GM23338 (cell line): Measurements from ENCODE around the gene SLC6A3. TPM values are rescaled to one million over a fixed set of nuclear protein-coding genes. Genes with fewer than 3 reads are reported as not detected.

Source experiments
- ATAC-seq: fragments of 200-7000 bp; cut with Tn5 transposase; 3 replicates; pipeline ENCODE4 v1.9.1; 2020
- DNase-seq: peaks from one replicate; pipeline ENCODE4 v3.0.0-alpha.2; 2015; ENCODE audit warnings: low spot score
- H2AFZ ChIP-seq: fragments of 200-600 bp; sonication (generic); 2 replicates; pipeline ENCODE4 v1.8.0; 2016; ENCODE audit warnings: antibody characterized with exemption, mild to moderate bottlenecking, moderate library complexity
- H3F3A ChIP-seq: fragments of 200-600 bp; sonication (generic); replicated peaks from 2 replicates; pipeline ENCODE4 v1.8.0; 2017; ENCODE audit warnings: antibody characterized with exemption, mixed run types, low read depth
- H3K27ac ChIP-seq: fragments of 200-600 bp; sonication (generic); 2 replicates; pipeline ENCODE4 v1.6.1; 2016; ENCODE audit warnings: low read depth
- H3K27me3 ChIP-seq: fragments of 200-600 bp; sonication (generic); 2 replicates; pipeline ENCODE4 v1.8.0; 2016; ENCODE audit warnings: mild to moderate bottlenecking, mixed run types, moderate library complexity; ENCODE audit not compliant: insufficient read depth
- H3K36me3 ChIP-seq: fragments of 200-600 bp; sonication (generic); 2 replicates; pipeline ENCODE4 v1.8.0; 2016; ENCODE audit warnings: mild to moderate bottlenecking; ENCODE audit not compliant: insufficient read depth
- H3K4me1 ChIP-seq: fragments of 200-600 bp; sonication (generic); 2 replicates; pipeline ENCODE4 v1.8.0; 2016; ENCODE audit warnings: mild to moderate bottlenecking, moderate library complexity; ENCODE audit not compliant: insufficient read depth
- H3K4me2 ChIP-seq: fragments of 200-600 bp; sonication (generic); 2 replicates; pipeline ENCODE4 v1.7.1; 2017; ENCODE audit warnings: mixed run types
- H3K4me3 ChIP-seq: fragments of 200-600 bp; sonication (generic); 2 replicates; pipeline ENCODE4 v1.6.1; 2016; ENCODE audit warnings: mixed run types
- H3K79me2 ChIP-seq: fragments of 200-600 bp; sonication (generic); replicated peaks from 2 replicates; pipeline ENCODE4 v1.8.0; 2017; ENCODE audit warnings: mild to moderate bottlenecking; ENCODE audit not compliant: insufficient read depth
- H3K9me2 ChIP-seq: fragments of 200-600 bp; sonication (generic); 2 replicates; pipeline ENCODE4 v1.8.0; 2017; ENCODE audit not compliant: insufficient read depth
- H4K20me1 ChIP-seq: fragments of 200-600 bp; sonication (generic); replicated peaks from 2 replicates; pipeline ENCODE4 v1.8.0; 2017; ENCODE audit warnings: mild to moderate bottlenecking; ENCODE audit not compliant: insufficient read depth
- H3K27ac Mint-ChIP-seq: 2 replicates; pipeline ENCODE4 v1.8.0; 2020; ENCODE audit warnings: inconsistent platforms, mild to moderate bottlenecking, moderate library complexity, mixed read lengths
- H3K27me3 Mint-ChIP-seq: 3 replicates; pipeline ENCODE4 v1.8.0; 2022; ENCODE audit warnings: low read depth, mild to moderate bottlenecking, moderate library complexity, mixed read lengths, inconsistent platforms; ENCODE audit not compliant: insufficient read depth, poor library complexity
- H3K36me3 Mint-ChIP-seq: 3 replicates; pipeline ENCODE4 v1.8.0; 2021; ENCODE audit warnings: low read depth, mild to moderate bottlenecking, inconsistent platforms, moderate library complexity, mixed read lengths
- H3K4me1 Mint-ChIP-seq: 3 replicates; pipeline ENCODE4 v1.8.0; 2020; ENCODE audit warnings: mild to moderate bottlenecking, inconsistent platforms, mixed read lengths
- H3K4me3 Mint-ChIP-seq: 3 replicates; pipeline ENCODE4 v1.8.0; 2021; ENCODE audit warnings: moderate library complexity, mild to moderate bottlenecking, inconsistent platforms, mixed read lengths
- H3K9me3 Mint-ChIP-seq: 3 replicates; pipeline ENCODE4 v1.8.0; 2020; ENCODE audit warnings: moderate library complexity, mild to moderate bottlenecking, inconsistent platforms, mixed read lengths
- CREB1 ChIP-seq: fragments of 250-450 bp; sonication (Bioruptor Pico); IDR thresholded peaks from 2 replicates; pipeline ENCODE4 v1.5.0; 2020; ENCODE audit warnings: low read depth, mild to moderate bottlenecking, moderate library complexity
- ETS1 ChIP-seq: IDR thresholded peaks from 2 replicates; pipeline ENCODE4 v1.6.1; 2016; ENCODE audit warnings: antibody characterized with exemption
- EZH2 ChIP-seq: fragments of 200-600 bp; sonication (generic); IDR thresholded peaks from one replicate; pipeline ENCODE4 v1.8.0; 2017; ENCODE audit warnings: antibody characterized with exemption, mild to moderate bottlenecking, low read depth; ENCODE audit not compliant: unreplicated experiment
- JUNB ChIP-seq: IDR thresholded peaks from one replicate; pipeline ENCODE4 v1.6.1; 2016; ENCODE audit warnings: antibody characterized with exemption; ENCODE audit not compliant: unreplicated experiment
- POLR2AphosphoS5 ChIP-seq: IDR thresholded peaks from 2 replicates; pipeline ENCODE4 v1.6.1; 2016; ENCODE audit warnings: antibody characterized with exemption, low read depth
- REST ChIP-seq: IDR thresholded peaks from one replicate; pipeline ENCODE4 v1.6.1; 2018; ENCODE audit warnings: antibody characterized with exemption; ENCODE audit not compliant: unreplicated experiment
- ZNF114 ChIP-seq: fragments of 250-450 bp; sonication (Bioruptor Pico); IDR thresholded peaks from 2 replicates; pipeline ENCODE4 v1.5.0; 2020; ENCODE audit warnings: mild to moderate bottlenecking, moderate library complexity
- ZNF331 ChIP-seq: fragments of 250-450 bp; sonication (Bioruptor Pico); IDR thresholded peaks from 2 replicates; pipeline ENCODE4 v1.5.0; 2020; ENCODE audit warnings: low read depth, mild to moderate bottlenecking, moderate library complexity
- polyA plus RNA-seq: library from polyadenylated mRNA; unstranded; fragments of >200 nt; fragmentation: Nextera tagmentation; extraction: Ambion mirVana; gene quantifications from 2 replicates; pipeline ENCODE4 v1.2.1, GENCODE V29; 2016
- total RNA-seq: library from RNA; depleted of rRNA; stranded (reverse); fragments of >200 nt; shearing (Covaris generic); gene quantifications from 2 replicates; pipeline ENCODE4 v1.2.3, GENCODE V29; 2014

The SLC6A3 gene
- total and polyA plus RNA-seq, 2 experiments from 2014 or later: 0.76 to 1.0 TPM

GRCh38 chr5:1420211-1421195 lies 24.7 kb downstream of the SLC6A3 start:
- TF ChIP-seq ZNF331 (CRISPR knock-in tag): no peak
- TF ChIP-seq REST: no peak
- TF ChIP-seq CREB1 (CRISPR knock-in tag): no peak
- no peak for TF ChIP-seq ETS1

GRCh38 chr5:1419476-1420210 lies 25.6 kb downstream of the SLC6A3 start:
- ATAC-seq: no peak
- no peaks in the 10 kb centered on the region for H3K36me3 ChIP-seq
- Mint-ChIP-seq H3K27me3 (peaks cover 15% of the 10 kb centered on the region), H3K36me3 (no peaks in the 10 kb centered on the region; the same call in 2 of the 3 replicates), H3K27ac (no peak overlapping the region), H3K4me3 (no peak overlapping the region), H3K4me1 (no peaks in the 10 kb centered on the region; the same call in 2 of the 3 replicates), H3K9me3 (peaks cover 12% of the 10 kb centered on the region)
- no peaks in the 10 kb centered on the region for H3K9me2 ChIP-seq
- H2AFZ ChIP-seq: no peak overlapping the region
- H3K27me3 ChIP-seq: no peaks in the 10 kb centered on the region
- H3K4me3 ChIP-seq: no peak overlapping the region
- H3K4me1 ChIP-seq: no peaks in the 10 kb centered on the region
- H4K20me1 ChIP-seq: no peaks in the 10 kb centered on the region
- DNase-seq: no peak
- H3K27ac ChIP-seq: no peak overlapping the region
- no peaks in the 10 kb centered on the region for H3F3A ChIP-seq
- H3K4me2 ChIP-seq: no peak overlapping the region
- no peaks in the 10 kb centered on the region for H3K79me2 ChIP-seq
- no peak for TF ChIP-seq JUNB
- TF ChIP-seq ZNF114: no peak
- no peak for TF ChIP-seq POLR2AphosphoS5
- TF ChIP-seq REST: no peak
- no peak for TF ChIP-seq ETS1
- TF ChIP-seq EZH2: no peak

More at GRCh38 chr5:1420211-1421195, 24.7 kb downstream of the SLC6A3 start:
- no peaks in the 10 kb centered on the region; the same call in 2 of the 3 replicates for H3K4me1 Mint-ChIP-seq
- no peaks in the 10 kb centered on the region for H3K4me1 ChIP-seq
- no peaks in the 10 kb centered on the region for H4K20me1 ChIP-seq
- H3K36me3 Mint-ChIP-seq: no peaks in the 10 kb centered on the region; the same call in 2 of the 3 replicates
- no peaks in the 10 kb centered on the region for H3K9me2 ChIP-seq
- H3K4me3 ChIP-seq: no peak overlapping the region
- ATAC-seq (no peak), DNase-seq (no peak)
- H3K27ac Mint-ChIP-seq: no peak overlapping the region
- no peaks in the 10 kb centered on the region for H3K36me3 ChIP-seq
- no peaks in the 10 kb centered on the region for H3K79me2 ChIP-seq
- peaks cover 14% of the 10 kb centered on the region for H3K27me3 Mint-ChIP-seq
- no peaks in the 10 kb centered on the region for H3F3A ChIP-seq
- no peak overlapping the region for H3K4me2 ChIP-seq
- no peak overlapping the region for H2AFZ ChIP-seq
- H3K9me3 Mint-ChIP-seq: peaks cover 14% of the 10 kb centered on the region
- H3K27me3 ChIP-seq: no peaks in the 10 kb centered on the region
- H3K4me3 Mint-ChIP-seq: no peak overlapping the region
- H3K27ac ChIP-seq: no peak overlapping the region
